CD4-positive, alpha-beta T cell treated with Interleukin-6 at 100 ng/mL for 8 hours (primary cell): ENCODE data around the gene KCNK13.
"Not testable (repeated sequence)": the region's sequence is repeated elsewhere in the genome, so short reads cannot be mapped to it uniquely, and the experiment has no call there.

Experiments
- DNase-seq: peaks from one replicate; pipeline ENCODE4 v3.0.0-alpha.2; 2020; ENCODE audit warnings: mixed read lengths, low spot score

KCNK13 gene

DNA sequence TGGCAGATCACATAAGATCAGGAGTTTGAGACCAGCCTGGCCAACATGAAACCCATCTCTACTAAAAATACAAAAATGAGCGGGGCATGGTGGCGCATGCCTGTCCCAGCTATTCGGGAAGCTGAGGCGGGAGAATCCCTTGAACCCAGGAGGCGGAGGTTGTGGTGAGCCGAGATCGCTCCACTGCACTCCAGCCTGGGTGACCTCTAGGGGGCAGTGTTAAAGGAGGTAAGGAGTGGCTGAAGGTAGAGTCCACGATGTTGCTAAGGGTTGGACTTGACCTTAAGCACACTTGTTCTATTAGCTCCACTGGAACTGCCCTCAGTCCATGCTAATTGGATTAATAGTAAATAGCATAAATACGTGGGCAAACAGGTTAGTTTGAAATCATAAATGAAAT, 132.1 kb downstream of the KCNK13 start:
- peak; percentile 6 for DNase-seq

DNA sequence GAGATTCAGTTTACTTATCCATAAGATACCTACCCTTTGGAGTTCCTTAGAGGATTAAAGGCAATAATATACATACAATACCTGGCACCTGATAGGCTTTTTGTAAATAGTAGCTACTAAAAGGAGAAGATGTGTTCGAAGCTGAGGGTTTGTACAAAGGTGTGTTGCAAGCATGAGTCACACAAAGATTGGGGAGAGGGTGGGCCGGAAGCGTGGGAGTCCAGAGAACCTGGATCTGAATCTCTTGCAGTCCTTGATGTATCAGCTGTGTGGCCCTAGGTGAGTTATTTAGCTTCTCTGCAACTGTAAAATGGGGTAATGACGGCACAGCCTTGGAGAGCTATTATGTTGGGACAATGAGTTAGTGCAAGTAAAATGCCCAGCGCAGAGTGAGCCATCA, 132.9 kb downstream of the KCNK13 start:
- DNase-seq: no peak

DNA sequence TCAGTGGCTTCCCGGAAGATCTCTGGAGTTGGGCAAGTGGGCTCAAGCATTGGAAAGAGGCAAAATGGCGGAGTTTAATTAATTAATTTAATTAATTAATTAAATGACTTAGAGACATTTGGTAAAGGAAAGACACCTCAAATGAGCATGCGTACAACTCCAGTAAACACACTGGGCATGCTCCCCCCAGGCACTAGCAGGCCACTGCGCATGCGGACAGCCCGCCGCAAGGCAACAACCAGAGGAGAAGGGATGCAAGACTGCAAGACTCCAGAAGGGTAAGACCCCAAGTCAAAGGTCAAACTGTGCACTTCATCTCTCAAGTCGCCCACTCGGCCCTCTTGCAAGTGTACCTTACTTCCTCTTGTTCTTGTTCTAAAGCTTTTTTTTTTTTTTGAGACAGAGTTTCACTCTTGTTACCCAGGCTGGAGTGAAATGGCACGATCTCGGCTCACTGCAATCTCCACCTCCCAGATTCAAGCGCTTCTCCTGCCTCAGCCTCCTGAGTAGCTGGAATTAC, 136.8 kb downstream of the KCNK13 start:
- DNase-seq: no peak

DNA sequence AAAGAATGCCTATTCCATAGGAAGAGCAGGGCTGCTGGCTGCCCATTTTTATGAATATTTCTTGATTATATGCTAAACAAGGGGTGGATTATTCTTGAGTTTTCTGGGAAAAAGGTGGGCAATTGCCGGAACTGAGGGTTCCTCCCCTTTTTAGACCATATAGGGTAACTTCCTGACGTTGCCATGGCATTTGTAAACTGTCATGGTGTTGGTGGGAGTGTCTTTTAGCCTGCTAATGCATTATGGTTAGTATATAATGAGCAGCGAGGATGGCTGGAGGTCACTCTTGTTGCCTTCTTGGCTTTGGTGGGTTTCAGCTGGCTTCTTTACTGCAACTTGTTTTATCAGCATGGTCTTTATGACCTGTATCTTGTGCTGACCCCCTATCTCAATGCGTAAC, 138.8 kb downstream of the KCNK13 start:
- DNase-seq: not testable (repeated sequence)

DNA sequence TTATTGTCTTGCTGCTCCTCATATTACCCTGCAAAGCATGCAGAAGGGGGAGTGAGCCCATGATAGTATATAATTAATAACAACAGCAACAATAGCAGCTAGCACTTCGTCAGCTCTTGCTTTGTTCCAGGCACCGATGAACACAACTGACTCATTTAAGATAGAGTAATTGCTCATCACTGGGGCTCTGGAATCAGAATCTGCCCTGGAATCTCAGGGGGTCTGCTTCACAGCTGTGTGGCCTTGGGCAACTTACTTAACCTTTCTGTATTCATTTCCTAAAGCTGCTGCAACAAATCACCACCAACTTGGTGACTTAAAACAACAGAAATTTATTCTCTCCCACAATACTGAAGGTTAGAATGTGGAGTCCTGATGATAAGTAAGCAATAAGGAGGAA, 139.6 kb downstream of the KCNK13 start:
- no peak for DNase-seq

DNA sequence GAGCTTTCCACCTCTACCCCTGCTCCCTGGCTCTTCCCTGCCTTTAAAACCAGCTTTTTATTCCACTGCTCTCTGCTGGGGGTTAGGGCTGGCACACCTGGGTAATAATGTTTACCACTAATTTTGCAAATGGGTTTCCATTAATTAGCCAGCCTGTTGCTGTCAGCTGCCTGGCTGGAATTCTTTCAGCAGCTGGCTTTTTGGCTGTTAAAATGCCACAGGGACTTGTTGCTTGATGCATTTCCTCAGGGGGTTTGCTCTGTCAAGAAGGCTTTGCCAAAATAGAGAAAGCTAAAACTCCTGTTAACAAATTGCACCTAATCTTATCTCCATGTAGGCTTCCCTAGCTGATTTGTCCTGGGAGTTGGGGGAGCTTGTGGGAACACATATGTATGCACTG, 142.7 kb downstream of the KCNK13 start:
- DNase-seq: no peak

DNA sequence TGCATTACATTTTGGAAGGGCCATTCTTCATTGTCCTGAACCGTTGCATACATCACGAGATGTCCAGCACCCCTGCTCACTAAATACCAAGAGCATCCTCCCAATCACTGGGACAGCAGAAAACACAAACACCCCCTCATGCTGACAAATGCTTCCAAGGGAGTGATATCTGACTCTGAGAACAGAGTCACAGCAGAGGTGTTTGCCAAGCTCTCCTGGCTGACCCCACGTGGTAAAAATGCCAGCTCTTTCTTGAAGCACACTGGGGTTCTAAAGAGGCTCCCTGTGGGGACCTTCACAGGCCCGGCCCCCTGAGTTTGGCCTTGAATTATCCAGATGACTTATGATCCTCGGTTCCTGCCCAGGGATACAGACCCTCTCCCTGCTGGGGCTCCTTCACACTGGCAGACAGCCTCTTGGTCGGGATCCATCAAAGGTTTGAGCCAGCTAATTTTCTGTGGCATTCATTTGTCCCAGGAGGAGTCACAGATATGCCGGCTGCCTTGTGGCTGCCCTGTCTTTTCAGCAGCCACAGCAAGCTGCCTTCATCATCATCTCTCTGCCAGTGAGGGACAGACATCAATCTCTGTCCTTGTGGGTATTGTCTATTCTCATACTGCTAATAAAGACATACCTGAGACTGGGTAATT, 151.4 kb downstream of the KCNK13 start:
- DNase-seq: no peak

DNA sequence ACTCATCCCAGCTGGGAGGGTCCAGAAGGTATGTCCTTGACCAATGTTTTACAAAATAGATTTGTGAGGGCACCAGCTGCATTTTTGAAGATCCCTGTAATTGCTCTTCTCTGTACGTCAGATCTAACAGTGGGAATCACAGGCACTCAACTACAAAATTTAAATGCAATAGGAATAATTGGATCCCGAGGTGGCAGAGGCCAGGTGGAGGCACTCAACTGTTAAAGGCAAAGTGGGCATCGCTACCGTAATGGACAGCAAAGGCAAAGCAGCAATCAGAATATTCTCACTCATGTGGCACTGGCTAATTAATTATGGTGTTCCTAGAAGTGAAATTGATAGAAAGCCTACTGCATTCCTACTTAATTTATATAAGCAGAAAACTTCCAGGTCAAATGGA, 166.7 kb downstream of the KCNK13 start:
- DNase-seq: no peak

DNA sequence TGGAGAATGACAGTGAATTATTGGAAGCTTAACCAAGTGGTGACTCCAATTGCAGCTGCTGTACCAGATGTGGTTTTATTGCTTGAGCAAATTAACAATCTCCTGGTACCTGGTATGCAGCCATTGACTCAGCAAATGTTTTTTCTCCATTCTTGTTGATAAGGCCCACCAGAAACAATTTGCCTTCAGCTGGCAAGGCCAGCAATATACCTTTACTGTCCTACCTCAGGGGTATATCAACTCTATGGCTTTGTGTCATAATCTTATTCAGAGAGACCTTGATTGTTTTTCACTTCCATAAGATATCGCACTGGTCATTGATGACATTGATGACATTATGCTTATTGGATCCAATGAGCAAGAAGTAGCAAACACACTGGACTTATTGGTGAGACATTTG, 168.1 kb downstream of the KCNK13 start:
- DNase-seq: not testable (repeated sequence)
